GM12878 (cell line): ENCODE measurements around the gene SNED1. TPM values are rescaled to one million over a fixed set of nuclear protein-coding genes. Genes with fewer than 3 reads are reported as not detected.

Experiments used
- BMI1 ChIP-seq: fragments of 450-650 bp; IDR thresholded peaks from 2 replicates; pipeline ENCODE4 v1.6.1; 2016; ENCODE audit warnings: mild to moderate bottlenecking, moderate library complexity, borderline replicate concordance
- CHD4 ChIP-seq: fragments of 200-600 bp; sonication (generic); IDR thresholded peaks from 2 replicates; pipeline ENCODE4 v1.6.1; 2016; ENCODE audit warnings: mild to moderate bottlenecking
- E2F4 ChIP-seq: IDR thresholded peaks from 2 replicates; pipeline ENCODE4 v1.6.1; 2012; ENCODE audit warnings: low read depth, low read length, improper control_type of control experiment
- KDM1A ChIP-seq: fragments of 200-600 bp; sonication (generic); IDR thresholded peaks from 2 replicates; pipeline ENCODE4 v1.6.1; 2016; ENCODE audit warnings: borderline replicate concordance
- MXI1 ChIP-seq: fragments of 150-350 bp; IDR thresholded peaks from 2 replicates; pipeline ENCODE4 v1.6.1; 2011; ENCODE audit warnings: low read depth, mild to moderate bottlenecking, inconsistent platforms, low read length, improper control_type of control experiment
- NR2F1 ChIP-seq: fragments of 450-650 bp; conservative IDR thresholded peaks from 2 replicates; pipeline ENCODE4 v1.6.1; 2017; ENCODE audit warnings: mild to moderate bottlenecking
- POLR2A ChIP-seq: IDR thresholded peaks from 2 replicates; pipeline ENCODE4 v1.6.1; 2011; ENCODE audit warnings: low read depth, mild to moderate bottlenecking, low read length
- POLR2AphosphoS2 ChIP-seq: IDR thresholded peaks from 2 replicates; pipeline ENCODE4 v1.6.1; 2011; ENCODE audit warnings: low read depth, mild to moderate bottlenecking, low read length, improper control_type of control experiment, moderate library complexity
- RAD51 ChIP-seq: fragments of 450-650 bp; IDR thresholded peaks from 2 replicates; pipeline ENCODE4 v1.6.1; 2016; ENCODE audit warnings: moderate library complexity, mild to moderate bottlenecking, inconsistent platforms
- TBL1XR1 ChIP-seq: IDR thresholded peaks from 2 replicates; pipeline ENCODE4 v1.6.1; 2012; ENCODE audit warnings: low read depth, low read length, improper control_type of control experiment
- ZNF622 ChIP-seq: fragments of 450-650 bp; IDR thresholded peaks from 2 replicates; pipeline ENCODE4 v1.6.1; 2017; ENCODE audit warnings: mild to moderate bottlenecking, inconsistent platforms
- polyA plus RNA-seq, 11 experiments: library from polyadenylated mRNA; depleted of rRNA in 4 of 11; unstranded in 6 of 11; stranded (reverse) in 5 of 11; fragments of >200 nt; fragmentation: Nextera tagmentation in 4 of 11; fragmentation: Illumina TruSeq in 1 of 11; extraction: Ambion mirVana in 4 of 11; extraction: Trizol in 1 of 11; gene quantifications; 1 replicate in 1 of 11; 2 replicates in 10 of 11; pipeline versions ENCODE4 v1.2.1 to v1.2.3, GENCODE V29; 2011 to 2016; ENCODE audit warnings: inconsistent platforms in 2 of 11, missing spikeins in 2 of 11, low read depth in 1 of 11
- total RNA-seq, 4 experiments: library from RNA; depleted of rRNA in 3 of 4; stranded (reverse); fragments of >200 nt in 3 of 4; fragmentation: Illumina TruSeq in 1 of 4; extraction: Trizol in 1 of 4; gene quantifications; 2 replicates each; pipeline versions ENCODE4 v1.2.1 to v1.2.3, GENCODE V29; 2013 to 2021
- TF ChIP-seq, protein P1 (sequence below): fragments of 450-650 bp; IDR thresholded peaks from 2 replicates; pipeline ENCODE4 v1.6.1; 2016; ENCODE audit warnings: mild to moderate bottlenecking, moderate library complexity, borderline replicate concordance
- TF ChIP-seq, protein P2 (sequence below): fragments of 450-650 bp; IDR thresholded peaks from 2 replicates; pipeline ENCODE4 v1.6.1; 2017; ENCODE audit warnings: borderline replicate concordance

Gene SNED1
- total and polyA plus RNA-seq, 10 of the 15 experiments (the other 5 are each of a cell fraction or from before 2014, with no cell fraction given): 0.05 to 8.4 (median 3.0) TPM

GRCh38 chr2:241005569-241005968, 7.2 kb downstream of the SNED1 start (continued):
- TF ChIP-seq, protein P1, sequence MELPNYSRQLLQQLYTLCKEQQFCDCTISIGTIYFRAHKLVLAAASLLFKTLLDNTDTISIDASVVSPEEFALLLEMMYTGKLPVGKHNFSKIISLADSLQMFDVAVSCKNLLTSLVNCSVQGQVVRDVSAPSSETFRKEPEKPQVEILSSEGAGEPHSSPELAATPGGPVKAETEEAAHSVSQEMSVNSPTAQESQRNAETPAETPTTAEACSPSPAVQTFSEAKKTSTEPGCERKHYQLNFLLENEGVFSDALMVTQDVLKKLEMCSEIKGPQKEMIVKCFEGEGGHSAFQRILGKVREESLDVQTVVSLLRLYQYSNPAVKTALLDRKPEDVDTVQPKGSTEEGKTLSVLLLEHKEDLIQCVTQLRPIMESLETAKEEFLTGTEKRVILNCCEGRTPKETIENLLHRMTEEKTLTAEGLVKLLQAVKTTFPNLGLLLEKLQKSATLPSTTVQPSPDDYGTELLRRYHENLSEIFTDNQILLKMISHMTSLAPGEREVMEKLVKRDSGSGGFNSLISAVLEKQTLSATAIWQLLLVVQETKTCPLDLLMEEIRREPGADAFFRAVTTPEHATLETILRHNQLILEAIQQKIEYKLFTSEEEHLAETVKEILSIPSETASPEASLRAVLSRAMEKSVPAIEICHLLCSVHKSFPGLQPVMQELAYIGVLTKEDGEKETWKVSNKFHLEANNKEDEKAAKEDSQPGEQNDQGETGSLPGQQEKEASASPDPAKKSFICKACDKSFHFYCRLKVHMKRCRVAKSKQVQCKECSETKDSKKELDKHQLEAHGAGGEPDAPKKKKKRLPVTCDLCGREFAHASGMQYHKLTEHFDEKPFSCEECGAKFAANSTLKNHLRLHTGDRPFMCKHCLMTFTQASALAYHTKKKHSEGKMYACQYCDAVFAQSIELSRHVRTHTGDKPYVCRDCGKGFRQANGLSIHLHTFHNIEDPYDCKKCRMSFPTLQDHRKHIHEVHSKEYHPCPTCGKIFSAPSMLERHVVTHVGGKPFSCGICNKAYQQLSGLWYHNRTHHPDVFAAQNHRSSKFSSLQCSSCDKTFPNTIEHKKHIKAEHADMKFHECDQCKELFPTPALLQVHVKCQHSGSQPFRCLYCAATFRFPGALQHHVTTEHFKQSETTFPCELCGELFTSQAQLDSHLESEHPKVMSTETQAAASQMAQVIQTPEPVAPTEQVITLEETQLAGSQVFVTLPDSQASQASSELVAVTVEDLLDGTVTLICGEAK: no peak
- no peak for TF ChIP-seq TBL1XR1
- no peak for TF ChIP-seq POLR2AphosphoS2
- no peak for TF ChIP-seq POLR2A
- no peak for TF ChIP-seq MXI1
- no peak for TF ChIP-seq E2F4
- no peak for TF ChIP-seq BMI1
- TF ChIP-seq CHD4: no peak
- TF ChIP-seq RAD51: no peak
- no peak for TF ChIP-seq NR2F1
- TF ChIP-seq ZNF622: no peak
- TF ChIP-seq KDM1A: no peak
- TF ChIP-seq, protein P2, sequence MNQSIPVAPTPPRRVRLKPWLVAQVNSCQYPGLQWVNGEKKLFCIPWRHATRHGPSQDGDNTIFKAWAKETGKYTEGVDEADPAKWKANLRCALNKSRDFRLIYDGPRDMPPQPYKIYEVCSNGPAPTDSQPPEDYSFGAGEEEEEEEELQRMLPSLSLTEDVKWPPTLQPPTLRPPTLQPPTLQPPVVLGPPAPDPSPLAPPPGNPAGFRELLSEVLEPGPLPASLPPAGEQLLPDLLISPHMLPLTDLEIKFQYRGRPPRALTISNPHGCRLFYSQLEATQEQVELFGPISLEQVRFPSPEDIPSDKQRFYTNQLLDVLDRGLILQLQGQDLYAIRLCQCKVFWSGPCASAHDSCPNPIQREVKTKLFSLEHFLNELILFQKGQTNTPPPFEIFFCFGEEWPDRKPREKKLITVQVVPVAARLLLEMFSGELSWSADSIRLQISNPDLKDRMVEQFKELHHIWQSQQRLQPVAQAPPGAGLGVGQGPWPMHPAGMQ: no peak
- TF ChIP-seq, all 136 proteins: peak for 0
